HPDE6-E6E7 (cell line): ENCODE results near the gene PSMC3IP.
"Not testable (repeated sequence)": the region's sequence is repeated elsewhere in the genome, so short reads cannot be mapped to it uniquely, and the experiment has no call there.

Source experiments
- DNase-seq: peaks from one replicate; pipeline ENCODE4 v3.0.0; 2011; ENCODE audit warnings: missing footprints; ENCODE audit errors: extremely low spot score

The PSMC3IP gene

DNA sequence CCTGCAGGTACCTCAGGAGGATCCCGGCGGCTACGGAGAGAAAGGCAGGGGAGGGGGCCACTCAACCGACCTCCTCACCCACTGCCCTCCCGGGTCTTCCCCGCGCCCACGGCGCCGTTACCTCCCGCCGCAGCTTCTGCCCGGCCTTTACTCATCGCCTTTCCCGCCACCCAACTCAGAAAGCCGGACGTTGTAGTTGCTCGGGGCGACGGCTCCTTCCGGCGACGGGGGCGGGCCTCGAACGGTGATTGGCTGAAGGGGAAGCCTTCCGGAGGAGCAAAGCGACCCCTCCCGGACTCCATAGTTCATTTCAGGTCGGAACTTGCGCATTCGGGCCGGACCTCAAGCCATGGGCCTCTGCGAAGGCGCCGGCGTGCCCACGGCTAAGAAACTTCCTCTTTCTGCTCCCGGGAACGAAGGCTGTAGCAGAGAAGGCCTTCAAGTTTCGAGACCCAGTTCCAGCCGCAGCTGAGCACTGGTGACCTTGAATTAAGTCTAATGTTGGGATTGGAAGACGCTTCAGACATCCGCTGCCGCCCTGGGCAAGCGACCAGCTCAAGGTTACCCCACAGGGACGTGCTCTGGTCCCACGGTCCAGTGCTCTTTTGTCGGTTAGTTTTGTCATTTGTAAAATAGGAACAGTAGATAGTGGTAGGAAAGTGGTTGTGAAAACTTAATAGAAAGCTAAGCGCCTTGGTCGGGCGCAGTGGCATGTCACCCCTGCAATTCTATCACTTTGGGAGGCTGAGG, at the start of gene PSMC3IP:
TSS of gene PSMC3IP (minus strand) at position 198 of the 750 bp plus-strand sequence. CDS start at position 155, 43 bp downstream.
- DNase-seq, result peak; percentile 97

- peak; percentile 89 for DNase-seq
Measured at GRCh38 chr17:42623732-42624596, 46.4 kb upstream of the PSMC3IP start.

- no peak for DNase-seq
Measured at GRCh38 chr17:42623271-42623670, 45.7 kb upstream of the PSMC3IP start.

GRCh38 chr17:42621987-42622386, 44.5 kb upstream of the PSMC3IP start:
- DNase-seq, result not testable (repeated sequence)

GRCh38 chr17:42618442-42619150, 41.1 kb upstream of the PSMC3IP start:
- DNase-seq, result peak; percentile 64

DNA sequence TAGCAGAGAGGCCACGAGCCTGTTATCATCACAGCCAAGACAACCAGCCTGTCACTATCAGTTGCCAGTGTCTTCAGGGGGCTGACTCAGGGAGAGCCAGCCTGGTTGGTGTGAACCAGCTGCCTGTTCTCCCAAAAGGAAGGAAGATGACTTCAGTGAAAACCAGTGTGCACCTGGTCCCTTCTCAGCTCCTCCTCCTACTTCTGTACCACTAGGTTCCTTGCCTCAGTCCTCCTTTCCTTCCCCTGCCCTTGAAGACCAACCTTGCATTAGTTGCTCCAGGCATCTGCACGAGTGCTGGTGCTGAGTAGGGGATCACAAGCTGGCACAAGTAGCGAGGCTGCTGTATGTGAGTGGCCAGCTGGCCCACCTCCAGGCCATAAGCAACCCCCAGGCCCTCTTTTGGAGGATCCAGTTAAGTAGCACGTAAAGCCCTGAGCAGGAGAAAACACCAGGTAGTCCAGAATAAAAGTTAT, 40.5 kb upstream of the PSMC3IP start:
- no peak for DNase-seq

DNA sequence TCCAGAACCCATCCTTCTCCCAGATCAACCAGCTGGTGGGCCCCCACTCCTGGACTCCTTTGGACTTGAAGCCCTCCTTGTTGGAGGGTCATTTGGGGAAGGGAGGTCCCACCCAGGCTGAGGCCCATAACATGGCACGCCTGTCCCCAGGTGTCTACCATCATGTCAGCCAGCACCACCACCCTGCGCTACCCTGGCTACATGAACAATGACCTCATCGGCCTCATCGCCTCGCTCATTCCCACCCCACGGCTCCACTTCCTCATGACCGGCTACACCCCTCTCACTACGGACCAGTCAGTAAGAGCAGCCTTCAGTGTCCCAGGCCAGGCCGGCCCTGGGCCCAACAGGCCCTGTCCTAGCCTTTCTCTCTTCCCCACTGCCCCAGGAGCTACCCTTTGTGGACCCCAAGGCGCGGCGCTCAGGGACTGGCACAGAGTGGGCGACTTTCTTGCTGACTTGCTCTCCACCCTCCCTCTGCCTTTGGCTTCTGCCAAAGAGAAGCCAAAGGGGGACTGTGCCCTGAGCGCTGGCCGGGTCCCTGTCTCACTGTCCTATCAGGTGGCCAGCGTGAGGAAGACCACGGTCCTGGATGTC, 36.3 kb upstream of the PSMC3IP start:
- no peak for DNase-seq

- DNase-seq, result no peak
Measured at GRCh38 chr17:42612013-42612412, 34.5 kb upstream of the PSMC3IP start.

GRCh38 chr17:42609814-42610801, 32.6 kb upstream of the PSMC3IP start:
- not testable (repeated sequence) for DNase-seq

DNA sequence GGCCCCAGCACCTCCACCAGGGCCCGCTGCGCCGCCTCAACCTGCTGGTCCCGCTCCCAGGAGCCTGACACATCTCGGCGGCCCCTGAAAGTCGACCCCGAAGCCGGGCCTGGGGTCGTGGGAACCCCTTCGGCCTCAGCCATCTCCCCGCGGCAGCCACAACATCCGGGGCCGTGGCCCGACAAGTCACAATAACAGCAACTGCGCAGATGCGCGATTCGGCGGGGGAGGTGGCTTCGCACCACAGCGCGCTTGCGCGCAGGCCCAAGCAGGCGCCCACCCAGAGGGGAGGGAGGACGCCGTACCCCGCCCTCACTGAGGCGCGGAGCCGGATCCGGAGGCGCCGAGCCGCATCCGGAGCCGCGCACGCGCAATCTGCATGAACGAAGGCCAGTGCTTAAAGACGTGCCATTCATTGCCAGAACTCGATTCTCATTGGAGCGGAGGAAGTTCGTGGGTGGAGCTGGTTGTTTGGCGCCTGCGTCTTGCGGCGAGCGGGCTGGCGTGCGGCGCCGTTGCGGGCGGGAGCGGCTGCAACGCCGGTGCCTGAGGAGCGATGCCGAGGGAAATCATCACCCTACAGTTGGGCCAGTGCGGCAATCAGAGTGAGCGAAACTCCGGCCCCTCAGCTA, 31.8 kb upstream of the PSMC3IP start, which contains the start of the genes RETREG3 and TUBG1:
TSS of gene RETREG3 (minus strand) at position 193 of the 632 bp plus-strand sequence. CDS start at position 143, 50 bp downstream.
TSS of gene TUBG1 (plus strand) at position 502 of the 632 bp plus-strand sequence. CDS start at position 557, 55 bp downstream.
- peak; percentile 99 for DNase-seq

- peak; percentile 76 for DNase-seq
Measured at GRCh38 chr17:42608305-42609181, 31.0 kb upstream of the PSMC3IP start.

DNA sequence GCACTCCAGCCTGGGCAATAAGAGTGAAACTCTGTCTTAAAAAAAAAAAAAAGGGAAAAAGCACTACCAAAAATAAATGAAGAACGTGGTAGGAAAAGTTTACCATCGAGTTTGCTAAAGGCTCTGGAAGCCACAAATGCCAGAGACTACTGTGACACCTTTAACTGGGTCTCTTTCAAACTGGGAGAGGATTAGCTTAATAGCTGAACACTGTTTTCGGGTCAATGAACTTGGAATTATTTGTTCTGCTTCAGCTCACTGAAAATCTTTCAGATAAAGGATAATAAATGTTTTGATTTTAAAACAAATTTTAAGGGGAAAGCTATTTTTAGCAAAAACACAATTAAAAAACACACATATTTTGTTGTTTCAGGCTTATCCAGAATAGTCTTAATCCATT, 30.2 kb upstream of the PSMC3IP start:
- DNase-seq, result no peak

DNA sequence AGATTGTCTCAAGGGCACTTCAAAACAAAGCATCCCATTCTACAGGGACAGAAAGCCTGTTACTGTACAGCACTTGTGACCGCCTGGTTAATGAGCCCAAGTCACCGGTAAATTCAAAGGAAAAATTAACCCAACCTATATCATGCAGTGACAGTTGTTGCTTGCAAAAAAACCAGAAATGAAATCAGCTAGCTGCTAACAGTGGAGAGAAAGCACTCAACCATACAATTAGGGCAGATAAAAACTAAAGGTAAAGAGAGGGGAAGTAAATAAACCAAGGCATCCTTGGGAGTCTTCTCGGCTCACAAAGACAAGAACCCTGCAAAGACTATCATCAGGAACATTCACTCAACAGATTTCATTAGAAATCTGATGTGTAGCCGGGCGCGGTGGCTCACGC, 25.8 kb upstream of the PSMC3IP start:
- DNase-seq, result no peak

- DNase-seq, result no peak
Measured at GRCh38 chr17:42598905-42599304, 21.4 kb upstream of the PSMC3IP start.

- DNase-seq, result no peak
Measured at GRCh38 chr17:42596386-42596785, 18.9 kb upstream of the PSMC3IP start.

DNA sequence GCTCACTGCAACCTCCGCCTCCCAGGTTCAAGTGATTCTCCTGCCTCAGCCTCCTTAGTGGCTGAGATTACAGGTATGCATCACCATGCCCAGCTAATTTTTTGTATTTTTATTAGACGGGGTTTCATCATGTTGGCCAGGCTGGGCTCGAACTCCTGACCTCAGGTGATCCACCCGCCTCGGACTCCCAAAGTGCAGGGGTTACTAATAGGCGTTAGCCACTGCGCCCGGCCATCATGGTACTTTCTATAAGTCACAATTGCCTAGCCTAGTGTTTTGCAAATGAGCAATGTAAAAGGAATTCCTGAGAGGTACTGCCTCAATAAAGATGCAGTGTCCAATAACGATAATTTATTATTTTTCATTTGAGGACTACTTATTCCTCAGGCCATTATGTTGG, 13.9 kb upstream of the PSMC3IP start:
- DNase-seq, result no peak

- no peak for DNase-seq
Measured at GRCh38 chr17:42590886-42591285, 13.4 kb upstream of the PSMC3IP start.

DNA sequence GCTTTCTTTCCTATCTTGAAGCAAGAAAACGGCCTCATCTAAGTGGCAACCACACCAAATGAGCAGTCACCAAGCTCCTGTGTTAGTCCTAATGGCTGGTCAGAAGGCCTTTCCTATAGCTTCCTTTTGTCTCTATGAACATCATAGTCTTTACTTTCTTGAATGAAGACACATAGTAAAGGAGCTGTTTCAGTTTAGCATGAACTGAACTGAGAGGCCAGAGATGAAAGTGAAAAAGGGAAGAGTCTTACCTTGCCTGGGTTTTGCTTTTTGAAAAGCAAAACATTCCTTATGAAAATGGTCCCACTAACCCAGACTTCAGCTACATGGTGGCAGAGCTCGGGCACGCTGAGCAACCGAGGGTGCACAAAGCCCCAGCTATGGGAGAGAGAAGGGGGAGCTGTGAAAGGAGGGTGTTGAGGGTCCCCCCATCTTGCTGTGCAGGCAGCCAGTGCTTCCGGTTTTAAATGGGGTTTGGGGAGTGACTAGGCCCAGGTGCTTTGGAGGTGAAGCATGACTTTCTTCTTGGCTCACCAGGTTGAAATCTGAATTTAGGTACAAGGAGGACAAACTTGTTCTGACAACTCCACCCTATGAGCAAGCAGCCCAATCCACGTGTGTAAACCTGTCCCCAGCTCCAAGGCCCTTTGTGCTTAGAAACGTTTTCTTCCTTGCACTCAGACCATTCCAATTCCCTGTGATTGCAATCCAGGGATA, 9.1 kb upstream of the PSMC3IP start:
- peak; percentile 96 for DNase-seq
